GM23338 (cell line): ENCODE measurements around the gene DAZAP1.

Source experiments
- ETS1 ChIP-seq: IDR thresholded peaks from 2 replicates; pipeline ENCODE4 v1.6.1; 2016; ENCODE audit warnings: antibody characterized with exemption
- POLR2AphosphoS5 ChIP-seq: IDR thresholded peaks from 2 replicates; pipeline ENCODE4 v1.6.1; 2016; ENCODE audit warnings: antibody characterized with exemption, low read depth
- ZNF462 ChIP-seq: fragments of 250-450 bp; sonication (Bioruptor Pico); IDR thresholded peaks from 2 replicates; pipeline ENCODE4 v1.5.0; 2020; ENCODE audit warnings: mild to moderate bottlenecking, moderate library complexity
- TF ChIP-seq, protein P1 (sequence below), 2 experiments: fragments of 200-600 bp in 1 of 2; sonication (generic) in 1 of 2; conservative IDR thresholded peaks; 2 replicates each; pipeline versions ENCODE4 v1.5.1 to v1.6.1; 2016 to 2017; ENCODE audit warnings: antibody characterized with exemption in 2 of 2, low read depth in 2 of 2, mild to moderate bottlenecking in 2 of 2, moderate library complexity in 1 of 2

DNA sequence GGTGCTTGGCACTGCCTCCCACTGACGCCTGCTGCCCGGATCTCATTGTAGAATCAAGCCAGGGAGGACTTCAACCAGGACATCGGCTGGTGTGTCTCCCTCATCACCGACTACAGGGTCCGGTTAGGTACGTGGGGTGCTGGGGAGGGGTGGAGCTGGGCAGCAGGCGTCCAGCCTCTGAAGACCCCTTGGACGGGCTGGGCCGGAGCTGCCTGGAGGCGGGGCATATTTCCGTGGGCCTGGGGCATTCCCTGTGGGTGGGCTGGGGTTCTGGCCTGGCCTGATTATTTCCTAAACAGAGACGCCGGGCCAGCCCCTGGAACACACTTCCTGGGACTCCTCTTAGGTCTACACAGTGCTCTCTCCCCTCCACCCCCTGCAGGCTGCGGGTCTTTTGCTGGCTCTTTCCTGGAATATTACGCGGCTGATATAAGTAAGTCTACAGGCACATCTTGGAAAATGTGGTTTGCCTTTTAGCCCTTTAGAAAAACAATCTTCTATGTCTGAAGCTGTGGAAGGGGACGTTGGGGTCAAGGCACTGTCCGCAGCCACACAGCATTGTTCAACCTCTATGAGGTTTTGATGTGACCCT, 38.1 kb upstream of the DAZAP1 start:
- TF ChIP-seq, protein P1, sequence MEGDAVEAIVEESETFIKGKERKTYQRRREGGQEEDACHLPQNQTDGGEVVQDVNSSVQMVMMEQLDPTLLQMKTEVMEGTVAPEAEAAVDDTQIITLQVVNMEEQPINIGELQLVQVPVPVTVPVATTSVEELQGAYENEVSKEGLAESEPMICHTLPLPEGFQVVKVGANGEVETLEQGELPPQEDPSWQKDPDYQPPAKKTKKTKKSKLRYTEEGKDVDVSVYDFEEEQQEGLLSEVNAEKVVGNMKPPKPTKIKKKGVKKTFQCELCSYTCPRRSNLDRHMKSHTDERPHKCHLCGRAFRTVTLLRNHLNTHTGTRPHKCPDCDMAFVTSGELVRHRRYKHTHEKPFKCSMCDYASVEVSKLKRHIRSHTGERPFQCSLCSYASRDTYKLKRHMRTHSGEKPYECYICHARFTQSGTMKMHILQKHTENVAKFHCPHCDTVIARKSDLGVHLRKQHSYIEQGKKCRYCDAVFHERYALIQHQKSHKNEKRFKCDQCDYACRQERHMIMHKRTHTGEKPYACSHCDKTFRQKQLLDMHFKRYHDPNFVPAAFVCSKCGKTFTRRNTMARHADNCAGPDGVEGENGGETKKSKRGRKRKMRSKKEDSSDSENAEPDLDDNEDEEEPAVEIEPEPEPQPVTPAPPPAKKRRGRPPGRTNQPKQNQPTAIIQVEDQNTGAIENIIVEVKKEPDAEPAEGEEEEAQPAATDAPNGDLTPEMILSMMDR (conservative IDR thresholded peaks at IDR 0.05; ENCODE audit: low read depth in 2 of 2): no peak
- TF ChIP-seq ZNF462 (no peak), POLR2AphosphoS5 (no peak), ETS1 (no peak)
